8988T (cell line): ENCODE results near the gene KTI12.
"Not testable (repeated sequence)": the region's sequence is repeated elsewhere in the genome, so short reads cannot be mapped to it uniquely, and the experiment has no call there.

Source experiments
- DNase-seq: peaks from one replicate; pipeline ENCODE4 v3.0.0; 2011

The KTI12 gene

GRCh38 chr1:52037909-52038308, 4.3 kb upstream of the KTI12 start:
- no peak for DNase-seq

- DNase-seq = no peak
Measured at GRCh38 chr1:52037402-52037814, 3.8 kb upstream of the KTI12 start.

GRCh38 chr1:52034050-52034384, 407 bp upstream of the KTI12 start:
- DNase-seq = no peak

- DNase-seq = no peak
Measured at GRCh38 chr1:52032785-52033131, 852 bp downstream of the KTI12 start.

- DNase-seq = no peak
Measured at GRCh38 chr1:52032124-52032784, 1.4 kb downstream of the KTI12 start.

- not testable (repeated sequence) for DNase-seq
Measured at GRCh38 chr1:52028839-52029238, 4.8 kb downstream of the KTI12 start.

GRCh38 chr1:52028328-52028727, 5.3 kb downstream of the KTI12 start:
- no peak for DNase-seq

GRCh38 chr1:52026278-52026677, 7.3 kb downstream of the KTI12 start:
- no peak for DNase-seq

GRCh38 chr1:52022133-52022532, 11.5 kb downstream of the KTI12 start:
- no peak for DNase-seq

- no peak for DNase-seq
Measured at GRCh38 chr1:52008071-52008809, 25.4 kb downstream of the KTI12 start.

GRCh38 chr1:52007215-52008002, 26.2 kb downstream of the KTI12 start:
- DNase-seq = no peak

GRCh38 chr1:52006081-52006553, 27.5 kb downstream of the KTI12 start:
- not testable (repeated sequence) for DNase-seq

GRCh38 chr1:52005548-52005947, 28.1 kb downstream of the KTI12 start:
- not testable (repeated sequence) for DNase-seq

GRCh38 chr1:52003877-52004276, 29.7 kb downstream of the KTI12 start:
- no peak for DNase-seq

GRCh38 chr1:52002038-52002917, 31.3 kb downstream of the KTI12 start:
- peak; percentile 62 for DNase-seq

GRCh38 chr1:51998701-51999100, 34.9 kb downstream of the KTI12 start:
- no peak for DNase-seq

- DNase-seq = no peak
Measured at GRCh38 chr1:51997974-51998382, 35.6 kb downstream of the KTI12 start.

GRCh38 chr1:51990478-51990965, 43.1 kb downstream of the KTI12 start, which contains the start of gene RAB3B:
RAB3B (minus strand) TSS chr1:51990700; CDS start chr1:51977117, 13,583 bp downstream.
- peak; percentile 71 for DNase-seq

- DNase-seq = no peak
Measured at GRCh38 chr1:51989582-51990477, 43.8 kb downstream of the KTI12 start.

GRCh38 chr1:51988254-51988653, 45.4 kb downstream of the KTI12 start:
- no peak for DNase-seq

GRCh38 chr1:51986718-51987117, 46.9 kb downstream of the KTI12 start:
- DNase-seq = no peak
